SU-DHL-6 (cell line): ENCODE measurements around the gene PDLIM5.

Experiments
- EZH2phosphoT487 ChIP-seq: fragments of 200-600 bp; sonication (generic), shearing (Covaris generic); conservative IDR thresholded peaks from 2 replicates; pipeline ENCODE4 v1.6.1; 2018; ENCODE audit warnings: mild to moderate bottlenecking, antibody characterized with exemption, low read length, moderate library complexity, mixed read lengths
- TF ChIP-seq, protein P1 (sequence below): fragments of 200-600 bp; sonication (generic); IDR thresholded peaks from one replicate; pipeline ENCODE4 v1.5.1; 2017; ENCODE audit warnings: antibody characterized with exemption, mild to moderate bottlenecking, low read length, moderate library complexity; ENCODE audit not compliant: insufficient read depth, poor library complexity, severe bottlenecking

GRCh38 chr4:94426783-94427182, 25.0 kb upstream of the PDLIM5 start:
- TF ChIP-seq, protein P1, sequence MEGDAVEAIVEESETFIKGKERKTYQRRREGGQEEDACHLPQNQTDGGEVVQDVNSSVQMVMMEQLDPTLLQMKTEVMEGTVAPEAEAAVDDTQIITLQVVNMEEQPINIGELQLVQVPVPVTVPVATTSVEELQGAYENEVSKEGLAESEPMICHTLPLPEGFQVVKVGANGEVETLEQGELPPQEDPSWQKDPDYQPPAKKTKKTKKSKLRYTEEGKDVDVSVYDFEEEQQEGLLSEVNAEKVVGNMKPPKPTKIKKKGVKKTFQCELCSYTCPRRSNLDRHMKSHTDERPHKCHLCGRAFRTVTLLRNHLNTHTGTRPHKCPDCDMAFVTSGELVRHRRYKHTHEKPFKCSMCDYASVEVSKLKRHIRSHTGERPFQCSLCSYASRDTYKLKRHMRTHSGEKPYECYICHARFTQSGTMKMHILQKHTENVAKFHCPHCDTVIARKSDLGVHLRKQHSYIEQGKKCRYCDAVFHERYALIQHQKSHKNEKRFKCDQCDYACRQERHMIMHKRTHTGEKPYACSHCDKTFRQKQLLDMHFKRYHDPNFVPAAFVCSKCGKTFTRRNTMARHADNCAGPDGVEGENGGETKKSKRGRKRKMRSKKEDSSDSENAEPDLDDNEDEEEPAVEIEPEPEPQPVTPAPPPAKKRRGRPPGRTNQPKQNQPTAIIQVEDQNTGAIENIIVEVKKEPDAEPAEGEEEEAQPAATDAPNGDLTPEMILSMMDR, result no peak
- no peak for TF ChIP-seq EZH2phosphoT487
